ENCODE measurements around the gene PLA2G15. TPM values are rescaled to one million over a fixed set of nuclear protein-coding genes. Genes with fewer than 3 reads are reported as not detected.

PLA2G15 gene
- total RNA-seq, 1 donor from 2014 or later: 18.3 TPM

DNA sequence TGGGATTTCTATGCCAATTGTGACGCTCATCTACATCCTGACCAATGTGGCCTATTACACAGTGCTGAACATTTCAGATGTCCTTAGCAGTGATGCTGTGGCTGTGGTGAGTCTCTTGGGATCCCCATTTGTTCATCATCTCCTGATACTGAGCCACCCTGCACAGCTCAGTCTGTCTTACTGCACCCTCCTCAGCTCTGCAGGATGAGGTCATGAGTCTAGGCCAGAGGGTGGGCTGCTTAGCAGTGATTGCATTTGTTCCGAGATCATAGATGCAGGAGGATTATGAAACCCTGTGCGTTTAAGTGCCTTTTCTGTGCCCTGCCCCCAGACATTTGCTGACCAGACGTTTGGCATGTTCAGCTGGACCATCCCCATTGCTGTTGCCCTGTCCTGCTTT is 46.1 kb downstream of the PLA2G15 start:
- no peak for DNase-seq (ENCODE audit: low spot score in 2 of 2)
- FAIRE-seq: no peak

- DNase-seq (ENCODE audit: low spot score in 2 of 2) (no peak), FAIRE-seq (no peak)
These were observed 47.3 kb downstream of the PLA2G15 start for GRCh38 chr16:68292425-68292824.

GRCh38 chr16:68296291-68296690 is 51.1 kb downstream of the PLA2G15 start:
- DNase-seq (ENCODE audit: low spot score in 2 of 2) (no peak), FAIRE-seq (no peak)

DNA sequence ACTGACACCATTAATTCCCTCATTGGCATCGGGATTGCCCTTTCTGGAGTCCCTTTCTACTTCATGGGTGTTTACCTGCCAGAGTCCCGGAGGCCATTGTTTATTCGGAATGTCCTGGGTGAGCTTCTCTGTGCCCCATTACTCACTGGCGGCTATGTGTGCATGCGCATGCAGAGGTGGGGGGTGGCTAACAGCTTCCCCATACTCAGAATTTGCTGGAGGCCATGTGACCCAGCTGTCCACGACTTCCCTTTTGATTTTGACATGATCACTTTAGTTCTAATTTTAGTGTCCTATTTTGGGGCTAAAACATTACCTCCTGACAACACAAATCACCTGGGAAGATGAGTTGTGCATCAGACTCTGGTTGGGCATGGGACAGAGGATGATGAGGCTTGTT is 51.5 kb downstream of the PLA2G15 start:
- no peak for DNase-seq (ENCODE audit: low spot score in 2 of 2)
- no peak for FAIRE-seq

GRCh38 chr16:68297908-68298307 is 52.7 kb downstream of the PLA2G15 start:
- no peak for DNase-seq (ENCODE audit: low spot score in 2 of 2)
- no peak for FAIRE-seq

DNA sequence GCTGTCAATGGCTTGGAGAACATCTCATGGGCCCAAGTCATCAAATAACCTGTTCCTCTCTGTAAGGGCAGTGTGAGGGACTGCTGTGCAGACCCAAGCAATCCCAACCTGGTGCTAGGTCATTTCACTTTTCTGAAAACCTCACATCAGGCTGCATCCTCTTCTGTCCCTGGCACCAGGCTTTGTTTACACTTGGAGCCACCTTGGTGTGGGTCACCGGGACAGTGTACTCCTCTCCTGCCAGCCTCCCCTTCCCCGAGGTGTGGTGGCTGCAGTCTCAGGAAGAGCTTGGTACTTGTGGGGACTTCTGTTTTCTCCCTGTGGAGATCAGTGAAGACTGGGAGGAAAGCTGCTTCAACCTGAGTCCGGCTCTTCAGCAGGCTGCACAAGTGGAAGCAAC is 53.1 kb downstream of the PLA2G15 start:
- DNase-seq (ENCODE audit: low spot score in 2 of 2): no peak
- FAIRE-seq: no peak

GRCh38 chr16:68298907-68299561 is 53.9 kb downstream of the PLA2G15 start:
- FAIRE-seq: no peak

DNA sequence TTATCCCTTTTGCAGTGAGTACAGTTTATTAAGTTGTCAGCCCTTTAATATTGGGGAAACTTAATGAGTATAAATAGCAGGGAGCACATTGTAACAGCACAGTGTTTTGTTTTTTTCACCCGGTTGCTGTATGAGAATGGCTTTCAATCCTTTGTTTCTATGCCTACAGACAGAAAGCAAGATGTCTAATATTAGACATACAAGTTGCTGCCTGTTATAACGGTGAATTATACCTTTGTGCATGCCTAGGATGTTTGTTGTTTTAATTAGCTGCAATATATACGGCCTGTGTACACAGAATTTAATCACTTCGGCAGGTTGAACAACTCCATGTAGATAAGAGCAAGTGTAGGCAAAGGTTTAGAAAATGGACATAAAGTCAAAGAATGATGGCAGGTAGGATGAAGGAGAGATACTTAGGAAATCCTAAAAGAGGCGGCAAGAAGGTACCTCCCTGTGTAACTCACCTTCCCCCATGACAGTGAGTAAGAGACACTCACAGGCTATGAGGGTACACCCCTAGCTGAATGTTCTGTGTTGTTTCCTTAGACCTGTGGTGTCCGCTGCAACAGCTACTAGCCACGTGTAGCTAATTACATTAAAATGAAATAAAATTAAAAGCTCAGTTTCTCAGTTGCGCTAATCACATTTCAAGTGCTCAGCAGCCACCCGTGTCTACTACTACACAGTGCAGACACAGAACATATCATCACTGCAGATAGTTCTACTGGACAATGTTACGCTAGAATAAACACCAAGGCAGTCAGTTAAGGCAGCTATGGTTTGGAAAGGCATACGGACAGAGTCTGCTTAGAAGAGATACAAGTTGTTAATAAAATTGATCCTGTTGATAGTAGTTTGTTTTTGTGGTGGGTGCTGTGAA is 54.6 kb downstream of the PLA2G15 start:
- no peak for FAIRE-seq
- no peak for DNase-seq (ENCODE audit: low spot score in 2 of 2)

More at GRCh38 chr16:68298907-68299561, 53.9 kb downstream of the PLA2G15 start:
- no peak for DNase-seq (ENCODE audit: low spot score in 2 of 2)

DNA sequence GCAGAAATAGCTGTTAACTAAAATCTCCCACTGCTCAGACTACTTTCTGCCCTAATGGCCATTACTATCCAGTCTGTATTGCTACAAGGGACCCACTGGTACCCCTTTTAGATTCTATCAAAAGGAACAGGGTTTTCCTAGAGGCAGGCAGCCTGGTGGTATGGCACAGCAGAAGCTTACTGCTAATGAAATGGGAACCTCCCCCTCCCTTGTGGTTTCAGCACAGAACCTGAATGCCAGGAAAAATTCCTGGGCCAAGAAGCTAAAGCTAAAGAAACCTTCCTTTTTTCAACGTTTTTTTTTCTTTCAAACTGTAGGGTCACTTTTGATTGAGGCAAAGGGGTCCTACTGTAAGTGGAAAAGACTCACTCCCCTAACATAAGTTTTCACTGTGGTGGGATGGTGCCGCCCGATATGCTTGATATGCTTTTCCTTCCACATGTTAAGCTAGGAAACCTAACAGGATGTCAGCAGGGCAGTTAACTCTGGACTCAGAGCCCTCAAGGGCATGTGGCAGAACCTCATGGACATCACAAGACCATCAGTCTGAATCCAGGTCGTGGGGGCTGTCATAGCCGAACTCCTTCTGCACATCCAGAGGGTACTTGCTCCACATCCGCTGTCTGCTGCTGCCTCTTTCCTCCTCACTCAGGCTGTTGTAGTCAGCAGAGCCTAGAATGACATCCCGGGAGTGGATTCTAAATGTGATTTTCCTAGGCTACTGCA is 55.7 kb downstream of the PLA2G15 start:
- FAIRE-seq: no peak
- no peak for DNase-seq (ENCODE audit: low spot score in 2 of 2)

- DNase-seq (ENCODE audit: low spot score in 2 of 2) (no peak), FAIRE-seq (no peak)
These were observed 61.5 kb downstream of the PLA2G15 start for GRCh38 chr16:68306633-68307032.

- FAIRE-seq: no peak
- no peak for DNase-seq (ENCODE audit: low spot score in 2 of 2)
These were observed 64.6 kb downstream of the PLA2G15 start for GRCh38 chr16:68309799-68310198.

DNA sequence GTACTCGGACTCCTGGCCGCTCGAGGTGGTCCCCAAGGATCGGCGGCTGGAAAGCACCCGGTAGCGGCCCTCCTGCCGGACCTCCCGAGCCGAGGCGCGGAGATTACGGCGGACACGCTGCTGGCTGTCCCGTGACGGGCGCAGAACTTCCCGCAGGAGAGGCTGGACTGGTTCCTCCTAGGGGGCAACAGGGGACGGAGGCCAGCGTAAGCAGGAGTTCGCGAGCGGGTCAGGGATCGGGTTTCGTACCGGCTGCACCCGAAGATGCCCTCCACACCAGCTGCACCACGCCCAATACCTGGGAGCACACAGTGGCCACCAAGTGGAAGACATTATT is 65.2 kb downstream of the PLA2G15 start:
- FAIRE-seq (no peak), DNase-seq (ENCODE audit: low spot score in 2 of 2) (no peak)

Small RNA genes within 50 kb of the gene (small RNA-seq; reads per million reads assigned to genes)
- not detected for gene RNU6-1262P

Other genes with a start within 250 kb of the PLA2G15 start
- 0.82 TPM for gene DPEP2, start 245.9 kb upstream of the PLA2G15 start, total RNA-seq
- not detected for gene DPEP2NB, start 229.5 kb upstream of the PLA2G15 start, total RNA-seq
- 13.5 TPM for gene DDX28, start 222.1 kb upstream of the PLA2G15 start, total RNA-seq
- 11.0 TPM for gene DUS2, start 222.1 kb upstream of the PLA2G15 start, total RNA-seq
- 21.6 TPM for gene NFATC3, start 160.0 kb upstream of the PLA2G15 start, total RNA-seq
- gene ESRP2, start 9.2 kb upstream of the PLA2G15 start, total RNA-seq: not detected
- gene SLC7A6, start 19.2 kb downstream of the PLA2G15 start, total RNA-seq: 17.1 TPM
- gene SLC7A6OS, start 65.6 kb downstream of the PLA2G15 start, total RNA-seq: 11.4 TPM
- 39.5 TPM for gene PRMT7, start 65.6 kb downstream of the PLA2G15 start, total RNA-seq
- gene SMPD3, start 203.1 kb downstream of the PLA2G15 start, total RNA-seq: 64.8 TPM

Measured in frontal cortex (tissue), 4 donors.